Esophagus squamous epithelium (tissue), 4 donors: Measurements from ENCODE around the gene PPFIBP1.

ENCODE experiments used
- POLR2A ChIP-seq, 4 donors: fragments of 450-650 bp; IDR thresholded peaks; one replicate each; pipeline ENCODE4 v1.6.1; 2017; ENCODE audit warnings: antibody characterized with exemption in 4 of 4, mild to moderate bottlenecking in 4 of 4, moderate library complexity in 3 of 4
- TF ChIP-seq, protein P1 (sequence below), 6 experiments: fragments of 450-650 bp in 4 of 6; fragments of 200-600 bp in 2 of 6; sonication (generic) in 2 of 6; IDR thresholded peaks; one replicate each; pipeline ENCODE4 v1.5.1; 2016 to 2019; ENCODE audit warnings: antibody characterized with exemption in 6 of 6, mild to moderate bottlenecking in 4 of 6, moderate library complexity in 4 of 6

DNA sequence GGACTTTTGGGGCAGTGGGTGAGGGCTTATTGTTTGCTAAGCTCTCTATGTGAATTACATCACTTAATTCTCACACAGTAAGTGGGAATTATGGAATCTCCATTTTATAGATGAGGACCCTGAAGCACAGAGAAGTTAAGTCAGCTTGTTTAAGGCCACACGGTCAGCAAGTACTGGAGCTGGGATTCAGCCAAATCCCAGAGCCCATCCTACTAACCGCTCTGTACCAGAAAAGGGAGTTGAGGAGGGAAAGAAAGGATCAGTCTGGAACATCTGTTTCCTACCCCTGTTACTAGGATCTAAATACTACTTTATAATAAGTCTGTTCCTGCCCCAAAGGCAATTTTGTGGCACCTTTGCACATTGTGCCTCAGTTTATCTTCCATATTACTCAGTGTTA is 42.6 kb downstream of the PPFIBP1 start:
- no peak for TF ChIP-seq POLR2A (IDR thresholded peaks at IDR 0.05)
- TF ChIP-seq, protein P1, sequence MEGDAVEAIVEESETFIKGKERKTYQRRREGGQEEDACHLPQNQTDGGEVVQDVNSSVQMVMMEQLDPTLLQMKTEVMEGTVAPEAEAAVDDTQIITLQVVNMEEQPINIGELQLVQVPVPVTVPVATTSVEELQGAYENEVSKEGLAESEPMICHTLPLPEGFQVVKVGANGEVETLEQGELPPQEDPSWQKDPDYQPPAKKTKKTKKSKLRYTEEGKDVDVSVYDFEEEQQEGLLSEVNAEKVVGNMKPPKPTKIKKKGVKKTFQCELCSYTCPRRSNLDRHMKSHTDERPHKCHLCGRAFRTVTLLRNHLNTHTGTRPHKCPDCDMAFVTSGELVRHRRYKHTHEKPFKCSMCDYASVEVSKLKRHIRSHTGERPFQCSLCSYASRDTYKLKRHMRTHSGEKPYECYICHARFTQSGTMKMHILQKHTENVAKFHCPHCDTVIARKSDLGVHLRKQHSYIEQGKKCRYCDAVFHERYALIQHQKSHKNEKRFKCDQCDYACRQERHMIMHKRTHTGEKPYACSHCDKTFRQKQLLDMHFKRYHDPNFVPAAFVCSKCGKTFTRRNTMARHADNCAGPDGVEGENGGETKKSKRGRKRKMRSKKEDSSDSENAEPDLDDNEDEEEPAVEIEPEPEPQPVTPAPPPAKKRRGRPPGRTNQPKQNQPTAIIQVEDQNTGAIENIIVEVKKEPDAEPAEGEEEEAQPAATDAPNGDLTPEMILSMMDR (IDR thresholded peaks at IDR 0.05): no peak
